ENCODE measurements around the gene RPL13A. TPM values are rescaled to one million over a fixed set of nuclear protein-coding genes. Genes with fewer than 3 reads are reported as not detected.

RPL13A gene
- total and polyA plus RNA-seq, 9 of the 15 experiments (the other 6 are each of a cell fraction or from before 2014, with no cell fraction given): 1,744 to 5,482 (median 2,949) TPM

GRCh38 chr19:49533551-49534488, 46.4 kb downstream of the RPL13A start (continued):
- TF ChIP-seq MITF (IDR thresholded peaks at IDR 0.05): 0 out of 2 replicates have a peak, but pooled peaks have one; percentile 13
- TF ChIP-seq TSC22D4 (tag; IDR thresholded peaks at IDR 0.05): no peak
- TF ChIP-seq, protein P1, sequence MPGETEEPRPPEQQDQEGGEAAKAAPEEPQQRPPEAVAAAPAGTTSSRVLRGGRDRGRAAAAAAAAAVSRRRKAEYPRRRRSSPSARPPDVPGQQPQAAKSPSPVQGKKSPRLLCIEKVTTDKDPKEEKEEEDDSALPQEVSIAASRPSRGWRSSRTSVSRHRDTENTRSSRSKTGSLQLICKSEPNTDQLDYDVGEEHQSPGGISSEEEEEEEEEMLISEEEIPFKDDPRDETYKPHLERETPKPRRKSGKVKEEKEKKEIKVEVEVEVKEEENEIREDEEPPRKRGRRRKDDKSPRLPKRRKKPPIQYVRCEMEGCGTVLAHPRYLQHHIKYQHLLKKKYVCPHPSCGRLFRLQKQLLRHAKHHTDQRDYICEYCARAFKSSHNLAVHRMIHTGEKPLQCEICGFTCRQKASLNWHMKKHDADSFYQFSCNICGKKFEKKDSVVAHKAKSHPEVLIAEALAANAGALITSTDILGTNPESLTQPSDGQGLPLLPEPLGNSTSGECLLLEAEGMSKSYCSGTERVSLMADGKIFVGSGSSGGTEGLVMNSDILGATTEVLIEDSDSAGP (CRISPR knock-in tag; IDR thresholded peaks at IDR 0.05): no peak
- TF ChIP-seq ATF7 (IDR thresholded peaks at IDR 0.05): peak; percentile 71; the same call in 1 of the 2 replicates
- TF ChIP-seq SETDB1 (IDR thresholded peaks at IDR 0.05; ENCODE audit: low read length): no peak
- no peak for TF ChIP-seq ZNF507 (tag; conservative IDR thresholded peaks at IDR 0.05)
- peak; percentile 62; the same call in 1 of the 2 replicates for TF ChIP-seq RUNX1 (IDR thresholded peaks at IDR 0.05; ENCODE audit: low read depth)
- TF ChIP-seq ARID4B (CRISPR knock-in tag; IDR thresholded peaks at IDR 0.05): peak; percentile 82; the same call in 1 of the 2 replicates
- TF ChIP-seq NFIX (CRISPR knock-in tag; IDR thresholded peaks at IDR 0.05; ENCODE audit: low read depth): no peak
- 0 out of 4 replicates have a peak, but pooled peaks of 1 of the 2 experiments have one; percentile 32 for TF ChIP-seq FOXK2 (conservative IDR thresholded peaks at IDR 0.05 in 1 of 2, IDR thresholded peaks at IDR 0.05 in 1 of 2; ENCODE audit: low read depth in 2 of 2)
- TF ChIP-seq ZNF764 (CRISPR knock-in tag; IDR thresholded peaks at IDR 0.05; ENCODE audit: low read depth): no peak
- TF ChIP-seq ZNF583 (CRISPR knock-in tag; IDR thresholded peaks at IDR 0.05): no peak
- TF ChIP-seq RBM39 (optimal IDR thresholded peaks at IDR 0.05; ENCODE audit: low read depth, low read length): no peak
- TF ChIP-seq, protein P2, sequence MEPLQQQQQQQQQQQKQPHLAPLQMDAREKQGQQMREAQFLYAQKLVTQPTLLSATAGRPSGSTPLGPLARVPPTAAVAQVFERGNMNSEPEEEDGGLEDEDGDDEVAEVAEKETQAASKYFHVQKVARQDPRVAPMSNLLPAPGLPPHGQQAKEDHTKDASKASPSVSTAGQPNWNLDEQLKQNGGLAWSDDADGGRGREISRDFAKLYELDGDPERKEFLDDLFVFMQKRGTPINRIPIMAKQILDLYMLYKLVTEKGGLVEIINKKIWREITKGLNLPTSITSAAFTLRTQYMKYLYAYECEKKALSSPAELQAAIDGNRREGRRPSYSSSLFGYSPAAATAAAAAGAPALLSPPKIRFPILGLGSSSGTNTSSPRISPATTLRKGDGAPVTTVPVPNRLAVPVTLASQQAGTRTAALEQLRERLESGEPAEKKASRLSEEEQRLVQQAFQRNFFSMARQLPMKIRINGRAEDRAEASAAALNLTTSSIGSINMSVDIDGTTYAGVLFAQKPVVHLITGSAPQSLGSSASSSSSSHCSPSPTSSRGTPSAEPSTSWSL (CRISPR knock-in tag; IDR thresholded peaks at IDR 0.05; ENCODE audit: borderline replicate concordance): no peak
- peak; percentile 61 for TF ChIP-seq ZBTB33 (CRISPR knock-in tag; IDR thresholded peaks at IDR 0.05)
